ENCODE measurements around the gene AHRR. TPM values are rescaled to one million over a fixed set of nuclear protein-coding genes. Genes with fewer than 3 reads are reported as not detected.

Gene AHRR
- total and polyA plus RNA-seq, 2 of the 4 experiments (the other 2 are of a cell fraction), result 15.6 to 37.1 TPM

- no TSS peak for BruUV-seq (replicated peaks)
- Histone ChIP-seq H3K4ac (ENCODE audit: low read depth, low read length) (peak overlapping the region; percentile 41), H3K9me1 (ENCODE audit: insufficient read depth, low read length) (peaks cover 10% of the 10 kb centered on the region), H3K56ac (ENCODE audit: extremely low read depth, insufficient read depth, low read length) (no peak overlapping the region), H3K4me1 (ENCODE audit: control insufficient read depth, insufficient read depth, low read length) (peaks cover 11% of the 10 kb centered on the region; the same call in 1 of the 2 replicates), H3K9ac (ENCODE audit: low read depth, low read length) (no peak overlapping the region), H3K27ac (ENCODE audit: insufficient read depth, low read length) (peak overlapping the region; percentile 76; the same call in 1 of the 2 replicates), H3K36me3 (ENCODE audit: control insufficient read depth, insufficient read depth, low read length) (peaks cover 56% of the 10 kb centered on the region), H4K20me1 (ENCODE audit: insufficient read depth, low read length) (no peaks in the 10 kb centered on the region; the same call in 1 of the 2 replicates), H2AFZ (replicated peaks; ENCODE audit: low read length, poor library complexity) (no peak overlapping the region), H3K27me3 (ENCODE audit: control insufficient read depth, insufficient read depth, low read length) (no peaks in the 10 kb centered on the region), H3K4me2 (ENCODE audit: low read depth, low read length) (no peak overlapping the region), H4K91ac (ENCODE audit: insufficient read depth, low read depth, low read length) (no peak overlapping the region), H3K79me1 (ENCODE audit: low read depth in 1 of 2, low read length in 2 of 2) (peaks cover 7 to 68% of the 10 kb centered on the region in 2 experiments; a peak in 3 of 4 replicates), H2AK5ac (ENCODE audit: low read depth, low read length) (peak overlapping the region; percentile 65; the same call in 1 of the 2 replicates), H2BK20ac (ENCODE audit: low read depth, low read length) (0 out of 2 replicates have a peak overlapping the region, but pooled peaks have one; percentile 47), H3K23ac (ENCODE audit: low read depth, low read length) (no peak overlapping the region; the same call in 1 of the 2 replicates), H3K4me3 (ENCODE audit: insufficient read depth, low read depth, low read length) (no peak overlapping the region), H4K8ac (ENCODE audit: low read depth in 2 of 2, low read length in 2 of 2) (no peak overlapping the region; a peak in 1 of 4 replicates), H4K5ac (ENCODE audit: low read depth, low read length) (peak overlapping the region; percentile 6; the same call in 1 of the 2 replicates), H2BK5ac (ENCODE audit: low read depth, low read length, poor library complexity, severe bottlenecking) (peak overlapping the region; percentile 18), H3K18ac (ENCODE audit: low read depth, low read length) (peak overlapping the region; percentile 6; the same call in 1 of the 2 replicates), H3K9me3 (ENCODE audit: control insufficient read depth, insufficient read depth, low read length) (no peaks in the 10 kb centered on the region), H3K14ac (replicated peaks; ENCODE audit: low read depth, low read length) (no peak overlapping the region; the same call in 1 of the 2 replicates), H2BK15ac (ENCODE audit: low read depth, low read length) (no peak overlapping the region; the same call in 2 of the 3 replicates), H2AK9ac (replicated peaks; ENCODE audit: low read depth, low read length, poor library complexity) (no peak overlapping the region), H2BK120ac (ENCODE audit: low read depth, low read length) (peak overlapping the region; percentile 35; the same call in 1 of the 2 replicates)
- WGBS, 2 experiments (ENCODE audit: extremely low coverage in 2 of 2, insufficient read length in 1 of 2), result 96% methylated on average over 12 of the region's 18 CpGs; no CpG with 5 or more reads in 1 of the 2 experiments
- CTCF ChIA-PET, result interaction anchor here (0.6 kb wide), 1 partner anchor 101 kb away, joined by 8 read pairs; no protein-coding TSS in a partner anchor
- POLR2A ChIA-PET (ENCODE audit: unreplicated experiment), result no interaction called here
- dilution Hi-C loops (cut with HindIII; ENCODE audit: low sequenced_read_pairs, unreplicated experiment), result no loop called here
- no peak for TF ChIP-seq MAZ (IDR thresholded peaks at IDR 0.05; ENCODE audit: borderline replicate concordance, low read depth, low read length)
- no peak for TF ChIP-seq RAD21 (IDR thresholded peaks at IDR 0.05; ENCODE audit: low read length)
- no peak for TF ChIP-seq RCOR1 (IDR thresholded peaks at IDR 0.05; ENCODE audit: insufficient replicate concordance, low read length)
- no peak for TF ChIP-seq SMC3 (IDR thresholded peaks at IDR 0.05; ENCODE audit: low read depth, low read length)
- TF ChIP-seq MXI1 (IDR thresholded peaks at IDR 0.05; ENCODE audit: borderline replicate concordance, low read depth, low read length), result no peak
- no peak for TF ChIP-seq BHLHE40 (IDR thresholded peaks at IDR 0.05; ENCODE audit: low read depth, low read length)
- no peak for TF ChIP-seq CTCF (conservative IDR thresholded peaks at IDR 0.05; ENCODE audit: low read depth, low read length)
- peak; percentile 62; the same call in 1 of the 2 replicates for TF ChIP-seq USF2 (IDR thresholded peaks at IDR 0.05; ENCODE audit: low read depth, low read length)
- in situ Hi-C loops (cut with MboI; ENCODE audit: low sequenced_read_pairs), result no loop called here
- intact Hi-C loops (cut with micrococcal nuclease), result no loop called here
- DNase-seq (peak; percentile 61), ATAC-seq (ENCODE audit: low read depth) (peak; percentile 24; the same call in 1 of the 2 replicates)
Observed at GRCh38 chr5:418162-419121, 96.9 kb downstream of the AHRR start.
